SK-N-SH treated with all-trans-retinoic acid at 6 μM for 48 hours (cell line): ENCODE data around the gene CHIC2.

Experiments
- ATAC-seq: fragments of 200-7000 bp; cut with Tn5 transposase; 3 replicates; pipeline ENCODE4 v1.9.1; 2020; ENCODE audit warnings: mild to moderate bottlenecking, moderate library complexity
- ARNTL ChIP-seq: fragments of 450-650 bp; formaldehyde crosslinking; IDR thresholded peaks from 2 replicates; pipeline ENCODE4 v1.5.0; 2020; ENCODE audit warnings: low read depth, mild to moderate bottlenecking, moderate library complexity, borderline replicate concordance
- BACH2 ChIP-seq: fragments of 250-450 bp; sonication (Bioruptor Pico); IDR thresholded peaks from 2 replicates; pipeline ENCODE4 v1.9.0; 2021; ENCODE audit warnings: mild to moderate bottlenecking, borderline replicate concordance
- CREB5 ChIP-seq: fragments of 250-450 bp; sonication (Bioruptor Pico); IDR thresholded peaks from 2 replicates; pipeline ENCODE4 v1.5.1; 2020; ENCODE audit warnings: low read depth, mild to moderate bottlenecking, moderate library complexity
- CSDC2 ChIP-seq: fragments of 250-450 bp; sonication (Bioruptor Pico); IDR thresholded peaks from 2 replicates; pipeline ENCODE4 v1.5.0; 2020; ENCODE audit warnings: mild to moderate bottlenecking, moderate library complexity
- CSRNP3 ChIP-seq: fragments of 250-450 bp; sonication (Bioruptor Pico); IDR thresholded peaks from 2 replicates; pipeline ENCODE4 v1.5.1; 2021; ENCODE audit warnings: mild to moderate bottlenecking, moderate library complexity
- GLIS3 ChIP-seq: fragments of 250-450 bp; sonication (Bioruptor Pico); IDR thresholded peaks from 2 replicates; pipeline ENCODE4 v1.5.0; 2020; ENCODE audit warnings: mild to moderate bottlenecking, moderate library complexity
- ISL1 ChIP-seq: fragments of 250-450 bp; sonication (Bioruptor Pico); IDR thresholded peaks from 2 replicates; pipeline ENCODE4 v2.1.2; 2022; ENCODE audit warnings: mild to moderate bottlenecking, moderate library complexity
- OSR1 ChIP-seq: fragments of 250-450 bp; sonication (Bioruptor Pico); IDR thresholded peaks from 2 replicates; pipeline ENCODE4 v1.8.0; 2022; ENCODE audit warnings: moderate library complexity, mild to moderate bottlenecking, inconsistent platforms
- PPARA ChIP-seq: fragments of 250-450 bp; sonication (Bioruptor Pico); IDR thresholded peaks from 2 replicates; pipeline ENCODE4 v1.5.0; 2020; ENCODE audit warnings: mild to moderate bottlenecking, borderline replicate concordance
- SNAI2 ChIP-seq: fragments of 250-450 bp; sonication (Bioruptor Pico); IDR thresholded peaks from 2 replicates; pipeline ENCODE4 v1.5.0; 2020; ENCODE audit warnings: mild to moderate bottlenecking, moderate library complexity
- TCF4 ChIP-seq: fragments of 250-450 bp; sonication (Bioruptor Pico); IDR thresholded peaks from 2 replicates; pipeline ENCODE4 v1.8.0; 2021; ENCODE audit warnings: mild to moderate bottlenecking, moderate library complexity, borderline replicate concordance
- ZC3H10 ChIP-seq: fragments of 250-450 bp; sonication (Bioruptor Pico); IDR thresholded peaks from 2 replicates; pipeline ENCODE4 v1.5.1; 2021; ENCODE audit warnings: mild to moderate bottlenecking, moderate library complexity
- ZFP30 ChIP-seq: fragments of 450-650 bp; formaldehyde crosslinking; IDR thresholded peaks from 2 replicates; pipeline ENCODE4 v1.5.0; 2022; ENCODE audit warnings: mild to moderate bottlenecking, moderate library complexity
- ZNF565 ChIP-seq: fragments of 450-650 bp; formaldehyde crosslinking; conservative IDR thresholded peaks from 2 replicates; pipeline ENCODE4 v1.5.0; 2020; ENCODE audit warnings: low read depth, mild to moderate bottlenecking, moderate library complexity
- ZNF70 ChIP-seq: fragments of 450-650 bp; formaldehyde crosslinking; IDR thresholded peaks from 2 replicates; pipeline ENCODE4 v1.5.0; 2020; ENCODE audit warnings: mild to moderate bottlenecking, moderate library complexity
- ZNF8 ChIP-seq: fragments of 450-650 bp; formaldehyde crosslinking; IDR thresholded peaks from 2 replicates; pipeline ENCODE4 v1.5.0; 2020; ENCODE audit warnings: mild to moderate bottlenecking, moderate library complexity
- TF ChIP-seq, protein P1 (sequence below): fragments of 250-450 bp; sonication (Bioruptor Pico); IDR thresholded peaks from 2 replicates; pipeline ENCODE4 v1.8.0; 2020; ENCODE audit warnings: mild to moderate bottlenecking, moderate library complexity, borderline replicate concordance

The CHIC2 gene

GRCh38 chr4:54001668-54002365 is 62.6 kb downstream of the CHIC2 start:
- TF ChIP-seq ARNTL (CRISPR knock-in tag) (no peak), ZNF565 (CRISPR knock-in tag) (no peak), SNAI2 (no peak), ZNF8 (no peak), ZC3H10 (CRISPR knock-in tag) (no peak), OSR1 (CRISPR knock-in tag) (no peak), PPARA (CRISPR knock-in tag) (no peak), BACH2 (CRISPR knock-in tag) (no peak), ISL1 (CRISPR knock-in tag) (no peak), GLIS3 (CRISPR knock-in tag) (no peak), CSRNP3 (CRISPR knock-in tag) (no peak), ZFP30 (CRISPR knock-in tag) (no peak), CREB5 (CRISPR knock-in tag) (no peak)
- TF ChIP-seq, protein P1, sequence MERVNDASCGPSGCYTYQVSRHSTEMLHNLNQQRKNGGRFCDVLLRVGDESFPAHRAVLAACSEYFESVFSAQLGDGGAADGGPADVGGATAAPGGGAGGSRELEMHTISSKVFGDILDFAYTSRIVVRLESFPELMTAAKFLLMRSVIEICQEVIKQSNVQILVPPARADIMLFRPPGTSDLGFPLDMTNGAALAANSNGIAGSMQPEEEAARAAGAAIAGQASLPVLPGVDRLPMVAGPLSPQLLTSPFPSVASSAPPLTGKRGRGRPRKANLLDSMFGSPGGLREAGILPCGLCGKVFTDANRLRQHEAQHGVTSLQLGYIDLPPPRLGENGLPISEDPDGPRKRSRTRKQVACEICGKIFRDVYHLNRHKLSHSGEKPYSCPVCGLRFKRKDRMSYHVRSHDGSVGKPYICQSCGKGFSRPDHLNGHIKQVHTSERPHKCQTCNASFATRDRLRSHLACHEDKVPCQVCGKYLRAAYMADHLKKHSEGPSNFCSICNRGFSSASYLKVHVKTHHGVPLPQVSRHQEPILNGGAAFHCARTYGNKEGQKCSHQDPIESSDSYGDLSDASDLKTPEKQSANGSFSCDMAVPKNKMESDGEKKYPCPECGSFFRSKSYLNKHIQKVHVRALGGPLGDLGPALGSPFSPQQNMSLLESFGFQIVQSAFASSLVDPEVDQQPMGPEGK (CRISPR knock-in tag) = no peak
- no peak for ATAC-seq

DNA sequence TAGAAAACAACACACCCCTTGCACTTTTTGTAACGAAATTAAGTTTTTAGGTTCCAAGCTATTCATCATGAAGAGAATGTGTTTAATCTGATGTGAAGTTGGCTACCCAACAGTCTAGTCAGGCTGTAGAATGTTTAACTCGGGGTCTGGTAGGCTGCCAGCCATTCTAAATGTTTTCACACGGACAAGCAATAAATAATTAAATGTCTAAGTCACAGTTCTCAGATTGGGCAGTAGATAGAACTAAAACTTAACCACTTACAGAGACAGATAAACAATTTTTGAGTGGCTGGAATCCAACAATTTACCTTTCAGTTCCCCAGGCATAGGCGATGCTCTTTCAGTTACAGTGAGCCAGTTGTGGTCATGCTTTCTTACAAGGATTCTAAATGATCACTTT is 66.5 kb downstream of the CHIC2 start:
- TF ChIP-seq CSDC2 (CRISPR knock-in tag) (no peak), ISL1 (CRISPR knock-in tag) (peak; percentile 82), TCF4 (CRISPR knock-in tag) (no peak)
- TF ChIP-seq, protein P1 (CRISPR knock-in tag) = no peak

DNA sequence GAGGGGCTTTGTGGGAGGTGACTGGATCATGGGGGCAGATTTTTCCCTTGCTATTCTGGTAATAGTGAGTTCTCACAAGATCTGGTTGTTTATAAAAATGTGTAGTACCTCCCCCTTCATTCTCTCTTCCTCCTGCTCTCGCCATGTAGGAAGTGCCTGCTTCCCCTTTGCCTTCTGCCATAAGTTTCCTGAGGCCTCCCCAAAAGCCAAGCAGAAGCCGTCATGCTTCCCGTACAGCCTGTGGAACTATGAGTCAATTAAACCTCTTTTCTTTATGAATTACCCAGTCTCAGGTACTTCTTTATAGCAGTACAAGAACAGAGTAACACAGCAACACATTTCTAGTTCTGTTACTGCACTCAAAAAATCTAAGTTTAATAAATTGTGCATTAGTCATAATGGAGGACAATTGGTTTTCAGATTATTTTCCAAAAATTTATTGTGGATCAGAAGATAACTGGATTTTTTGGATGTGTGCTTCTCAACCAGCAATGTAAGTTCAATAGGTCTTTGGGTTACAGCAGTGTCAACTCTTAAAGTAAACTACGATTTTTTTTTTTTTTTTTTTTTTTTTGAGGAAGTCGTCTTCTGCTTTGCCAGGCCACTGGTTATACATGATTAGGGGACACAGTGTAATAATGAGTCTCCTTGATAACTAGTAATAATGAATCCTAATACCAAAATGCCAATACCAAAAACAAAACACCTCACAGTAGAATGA is 69.9 kb downstream of the CHIC2 start:
- ATAC-seq = no peak
- TF ChIP-seq ZNF565 (CRISPR knock-in tag) (no peak), ZNF8 (no peak), CREB5 (CRISPR knock-in tag) (no peak)

More for the DNA sequence above, 66.5 kb downstream of the CHIC2 start:
- no peak for ATAC-seq

DNA sequence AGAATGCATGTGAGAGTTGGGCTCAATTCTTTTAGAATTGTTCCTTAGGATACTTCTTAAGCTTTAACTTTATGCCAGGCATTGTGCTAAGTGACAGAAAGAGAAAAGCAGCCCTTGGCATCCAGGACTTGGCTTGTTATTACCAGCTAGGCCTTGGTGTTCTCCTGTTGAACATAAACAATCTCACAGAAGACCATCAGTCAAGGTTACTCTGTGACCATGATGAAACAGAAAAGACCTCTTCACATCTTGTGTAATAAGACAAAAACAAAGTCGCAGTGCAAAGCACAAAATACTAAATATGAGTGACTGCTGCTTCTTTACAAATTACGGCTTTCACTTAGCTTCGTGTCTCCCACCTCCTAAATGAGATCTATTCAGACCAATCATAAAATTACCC is 71.6 kb downstream of the CHIC2 start:
- TF ChIP-seq, protein P1 (CRISPR knock-in tag) = no peak
- TF ChIP-seq ZNF70 (CRISPR knock-in tag) = no peak
- no peak for ATAC-seq
